HUDEP-2 (cell line): ENCODE results near the gene COL4A1.

Experiments used
- DNase-seq, 76 experiments: peaks; one replicate each; lab custom pipeline; 2025; ENCODE audit not compliant: unreplicated experiment in 76 of 76; lab: John Stamatoyannopoulos, UW

COL4A1 gene

DNA sequence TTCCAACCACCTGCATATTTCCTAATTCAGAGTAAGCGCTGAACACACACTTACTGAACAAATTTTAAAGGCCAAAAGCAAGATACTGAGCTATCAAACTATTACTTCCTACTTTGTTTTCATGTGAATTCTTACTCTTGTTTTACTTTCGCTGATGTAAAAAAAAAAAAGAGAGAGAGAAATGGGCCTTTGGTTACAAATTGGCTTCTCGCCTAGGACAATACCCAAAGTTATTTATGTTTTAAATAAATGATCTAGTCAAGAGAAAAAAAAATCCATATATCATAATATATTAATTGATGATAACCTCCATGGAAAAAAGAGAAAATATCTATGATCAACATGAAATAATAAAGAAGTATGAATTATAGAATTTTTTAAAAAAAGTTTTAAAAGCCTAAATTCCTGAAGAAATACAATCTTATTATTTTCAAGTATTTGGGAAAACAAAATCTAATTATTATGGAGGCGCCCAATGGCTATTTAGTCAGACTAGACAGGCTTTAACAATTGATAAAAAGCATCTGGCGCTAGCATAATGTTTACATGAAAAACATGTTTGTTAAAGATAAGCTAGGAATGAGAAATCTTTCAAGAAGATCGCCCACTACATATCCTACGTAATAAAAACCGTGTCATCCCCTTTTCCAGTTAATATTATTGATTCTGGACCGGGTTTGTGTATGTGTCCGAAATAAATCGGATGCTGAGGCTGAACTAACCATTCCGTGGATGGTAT is 9.0 kb downstream of the COL4A1 start:
- DNase-seq = no peak

DNA sequence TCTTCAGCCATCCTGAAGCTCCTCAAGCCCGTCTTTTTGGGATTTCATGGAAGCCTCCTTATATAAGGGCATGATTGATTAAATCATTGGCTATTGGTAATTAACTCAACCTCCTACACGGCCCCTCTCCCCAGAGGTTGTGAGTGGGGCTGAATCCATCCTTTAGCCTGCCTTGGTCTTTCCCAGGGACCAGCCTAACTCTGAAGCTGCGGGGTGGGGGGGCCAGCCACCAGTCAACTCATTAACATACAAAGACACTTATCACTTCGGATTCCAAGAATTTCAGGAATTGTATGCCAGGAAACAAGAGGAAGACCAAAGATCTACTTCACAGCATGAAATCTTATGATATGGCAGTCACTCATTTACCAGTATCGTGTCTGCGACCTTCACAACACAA is 9.9 kb downstream of the COL4A1 start:
- no peak for DNase-seq

DNA sequence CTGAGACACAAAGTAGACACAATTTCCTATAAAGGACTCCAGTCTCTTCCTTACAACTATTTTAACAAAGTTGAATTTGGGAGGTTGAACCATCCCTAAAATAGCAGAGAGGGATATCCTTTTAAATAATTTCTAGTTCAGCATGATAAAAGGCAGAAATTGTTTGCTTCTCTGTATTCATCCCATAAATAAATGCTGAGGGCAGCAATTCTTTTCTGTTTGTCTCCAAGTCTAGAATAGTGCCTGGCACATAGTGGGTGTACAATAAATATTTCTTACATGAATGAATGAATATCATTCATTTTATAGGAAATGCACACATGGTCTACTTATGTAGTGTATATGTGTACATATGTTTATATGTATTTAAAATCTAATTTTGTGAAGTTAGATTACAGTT is 12.3 kb downstream of the COL4A1 start:
- no peak for DNase-seq

DNA sequence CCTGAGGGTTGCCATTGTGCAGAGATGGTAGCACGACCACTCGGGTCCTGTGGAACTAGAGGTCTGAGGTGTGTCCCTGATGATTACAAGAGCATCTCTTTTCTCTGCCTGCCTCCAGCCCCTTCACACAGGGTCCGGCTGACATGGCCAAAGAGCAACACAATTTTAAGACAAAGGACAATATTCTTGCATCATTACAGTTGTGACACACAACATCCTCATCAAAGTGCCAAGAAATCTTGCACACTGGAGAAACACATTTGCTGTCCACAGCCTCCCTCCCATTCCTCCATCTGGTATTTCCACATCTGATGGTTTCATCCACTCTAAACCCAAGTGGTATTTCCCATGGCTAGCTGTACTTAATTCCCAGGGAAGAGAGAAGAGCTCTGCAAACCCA is 12.8 kb downstream of the COL4A1 start:
- DNase-seq = no peak

DNA sequence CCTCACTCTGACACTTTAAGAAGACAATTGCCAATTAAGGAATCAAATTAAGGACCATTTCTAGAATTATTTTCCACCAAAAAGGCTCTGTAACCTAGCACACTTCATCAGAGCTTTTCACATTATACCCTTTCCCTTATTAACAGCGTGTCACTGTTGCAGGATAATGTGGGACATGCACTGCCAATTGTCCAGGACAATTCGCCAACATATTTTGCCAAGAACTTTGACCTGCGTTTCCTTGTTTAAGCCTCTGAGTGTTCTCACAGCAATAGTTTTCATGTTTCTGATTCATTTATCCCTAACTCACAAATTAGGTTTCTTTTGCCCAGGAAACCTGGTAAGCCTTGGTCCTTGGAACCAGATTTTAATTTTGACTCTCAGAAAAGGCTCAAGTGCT is 13.3 kb downstream of the COL4A1 start:
- DNase-seq = no peak

DNA sequence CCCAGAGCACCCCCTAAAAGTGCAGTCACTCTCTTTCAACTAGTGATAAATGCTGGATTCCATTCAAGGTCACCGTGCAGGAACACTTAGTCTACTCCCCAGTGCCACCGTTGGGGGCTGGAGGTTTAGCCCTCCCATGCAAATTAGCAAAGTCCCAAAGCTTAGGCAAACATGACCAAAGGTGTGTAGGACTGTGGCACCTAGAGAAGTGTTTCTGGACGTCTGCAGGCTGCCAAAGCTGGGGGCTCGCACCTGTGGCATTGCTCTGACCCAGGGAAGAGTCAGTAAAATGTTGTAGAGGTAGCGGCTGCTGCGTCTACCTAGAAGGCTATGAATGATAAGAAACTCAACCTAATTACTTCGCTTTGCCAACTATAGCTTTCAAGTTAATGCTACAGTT is 13.9 kb downstream of the COL4A1 start:
- DNase-seq = no peak

DNA sequence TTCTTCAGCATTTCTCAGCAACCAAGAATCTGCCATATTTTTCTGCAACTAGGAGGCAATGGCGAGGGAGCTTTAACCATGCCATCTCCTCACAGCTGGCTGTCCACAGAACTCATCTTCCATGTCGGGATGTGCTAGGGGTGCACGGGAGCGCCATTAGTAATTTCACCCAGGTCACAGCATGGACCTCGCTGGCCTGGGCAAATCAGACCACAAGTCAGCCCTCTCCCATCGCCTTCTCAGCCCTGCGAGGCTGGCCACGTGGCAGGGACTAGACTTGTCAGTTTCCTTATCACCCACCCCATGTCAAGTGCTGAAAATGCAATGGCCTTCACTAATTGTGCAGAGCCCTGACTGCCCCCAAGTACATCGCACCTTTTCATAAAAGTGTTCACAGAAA is 15.7 kb downstream of the COL4A1 start:
- no peak for DNase-seq

DNA sequence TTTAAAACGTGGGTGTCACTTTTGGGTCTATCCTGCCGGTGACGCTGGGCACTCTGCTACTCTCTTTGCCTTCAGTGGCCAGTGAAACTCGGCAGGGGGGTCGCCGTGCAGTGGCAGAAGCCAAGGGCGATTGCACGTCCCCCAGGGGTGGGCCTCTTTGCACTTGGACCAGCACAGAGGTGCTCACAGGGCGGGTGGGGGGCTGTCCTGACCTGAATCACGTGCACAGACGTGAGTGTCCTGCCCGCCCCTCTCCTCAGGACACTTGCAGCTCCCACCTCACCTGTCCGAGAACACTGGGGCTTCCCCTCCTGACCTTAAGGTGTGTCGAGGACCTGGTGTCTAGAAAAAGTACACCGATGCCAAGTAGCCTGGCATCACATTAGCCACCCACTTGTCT is 16.1 kb downstream of the COL4A1 start:
- DNase-seq = no peak

DNA sequence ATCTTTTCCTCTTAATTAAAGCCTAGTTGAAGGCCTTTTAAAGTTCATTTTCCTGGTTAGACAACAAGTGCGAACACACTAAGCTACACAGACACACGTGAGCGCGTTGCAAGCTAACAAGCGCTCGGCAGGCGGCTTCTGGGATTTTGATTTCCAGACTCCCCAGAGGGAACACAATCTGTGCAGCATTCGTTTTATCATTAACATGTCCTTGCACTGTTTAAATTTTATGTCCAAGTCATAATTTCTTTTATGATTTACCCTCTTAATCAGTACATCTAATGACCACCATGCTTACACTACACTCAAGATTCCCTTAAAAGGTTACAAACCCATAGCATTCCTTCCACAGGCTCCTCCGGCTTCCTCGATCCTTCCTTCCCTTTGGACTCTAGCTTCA is 16.8 kb downstream of the COL4A1 start:
- DNase-seq = no peak

DNA sequence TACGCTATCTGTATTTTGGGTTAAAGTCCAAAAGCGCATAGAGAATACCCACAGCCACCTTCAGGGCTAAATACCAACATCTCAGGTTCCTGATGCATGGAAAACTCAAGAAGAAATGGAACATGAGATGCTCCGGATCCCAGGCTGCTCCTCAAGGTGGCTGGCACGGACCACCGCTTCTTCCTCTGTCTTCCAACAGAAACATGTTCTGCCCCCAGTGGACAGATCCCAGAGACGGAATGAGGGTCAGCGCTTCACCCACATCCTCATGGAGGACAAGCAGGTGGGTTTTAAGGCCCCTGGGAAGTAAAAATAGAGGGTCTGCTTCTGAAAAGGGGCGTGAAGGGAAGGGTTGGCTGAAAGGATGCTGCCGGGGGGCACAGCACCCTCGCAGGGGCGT is 17.3 kb downstream of the COL4A1 start:
- no peak for DNase-seq

DNA sequence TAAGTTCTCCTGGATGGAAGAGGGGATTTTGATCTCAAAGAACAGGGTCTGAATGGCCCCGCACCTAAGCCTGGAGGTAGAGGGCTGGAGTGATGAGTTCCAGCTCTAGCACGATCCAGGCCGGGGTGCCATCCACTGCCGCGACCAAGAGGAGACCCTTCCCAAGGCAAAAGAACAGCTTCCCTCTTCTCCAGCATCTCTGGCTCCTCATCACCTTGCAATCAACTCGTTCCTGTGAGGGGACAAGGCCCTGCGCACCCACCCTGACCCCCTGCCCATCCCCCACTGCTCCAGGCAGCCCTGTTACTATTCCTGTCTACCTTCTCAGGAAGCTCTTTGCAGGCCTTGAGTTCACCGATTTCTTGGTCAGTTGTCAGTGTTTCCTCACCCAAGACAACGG is 17.8 kb downstream of the COL4A1 start:
- no peak for DNase-seq

DNA sequence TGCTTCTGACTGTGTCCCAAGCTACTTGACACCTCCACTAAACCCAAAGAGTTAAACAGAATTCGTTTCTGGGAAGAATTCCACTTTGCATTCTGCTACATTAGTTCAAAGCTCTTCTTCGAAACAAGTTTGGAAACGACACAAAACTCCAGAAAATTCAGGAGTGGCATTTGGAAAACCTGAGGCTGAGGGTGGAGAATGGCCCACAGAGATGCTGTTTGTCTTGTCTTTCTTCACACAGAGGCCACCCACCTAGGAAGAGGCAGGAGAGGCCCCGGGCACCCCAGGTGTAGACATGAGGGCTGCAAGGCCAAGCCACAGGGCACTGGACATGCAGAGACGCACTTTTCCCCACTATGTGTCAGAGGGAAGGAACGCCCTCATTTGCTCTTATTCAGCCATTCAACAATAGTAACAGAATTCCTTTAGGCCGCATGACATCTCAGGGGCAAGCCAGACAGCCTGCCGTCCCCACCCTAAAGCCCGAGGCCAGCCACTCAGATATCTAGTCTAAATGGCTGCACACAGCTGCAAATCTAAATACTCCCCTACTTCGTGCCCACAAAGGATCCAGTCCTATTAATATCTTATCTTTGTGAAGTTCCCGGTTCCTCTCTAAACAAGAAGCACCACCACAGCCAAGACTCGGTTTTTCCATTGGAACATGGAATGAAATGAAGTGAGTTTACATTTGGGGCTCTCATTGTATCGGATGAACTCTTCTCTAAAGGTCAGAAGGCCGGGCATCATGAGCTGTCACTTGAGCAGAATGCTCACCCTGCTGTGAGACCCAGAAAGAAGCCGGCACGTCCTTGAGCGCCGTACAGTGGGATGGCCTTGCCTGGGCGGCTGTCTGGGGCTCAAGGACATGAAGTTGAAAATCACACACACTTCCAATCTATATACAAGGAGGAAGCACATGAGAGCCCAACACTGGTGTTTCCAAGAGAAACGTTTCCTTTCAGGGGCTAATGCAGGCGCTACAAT is 19.8 kb downstream of the COL4A1 start:
- no peak for DNase-seq

DNA sequence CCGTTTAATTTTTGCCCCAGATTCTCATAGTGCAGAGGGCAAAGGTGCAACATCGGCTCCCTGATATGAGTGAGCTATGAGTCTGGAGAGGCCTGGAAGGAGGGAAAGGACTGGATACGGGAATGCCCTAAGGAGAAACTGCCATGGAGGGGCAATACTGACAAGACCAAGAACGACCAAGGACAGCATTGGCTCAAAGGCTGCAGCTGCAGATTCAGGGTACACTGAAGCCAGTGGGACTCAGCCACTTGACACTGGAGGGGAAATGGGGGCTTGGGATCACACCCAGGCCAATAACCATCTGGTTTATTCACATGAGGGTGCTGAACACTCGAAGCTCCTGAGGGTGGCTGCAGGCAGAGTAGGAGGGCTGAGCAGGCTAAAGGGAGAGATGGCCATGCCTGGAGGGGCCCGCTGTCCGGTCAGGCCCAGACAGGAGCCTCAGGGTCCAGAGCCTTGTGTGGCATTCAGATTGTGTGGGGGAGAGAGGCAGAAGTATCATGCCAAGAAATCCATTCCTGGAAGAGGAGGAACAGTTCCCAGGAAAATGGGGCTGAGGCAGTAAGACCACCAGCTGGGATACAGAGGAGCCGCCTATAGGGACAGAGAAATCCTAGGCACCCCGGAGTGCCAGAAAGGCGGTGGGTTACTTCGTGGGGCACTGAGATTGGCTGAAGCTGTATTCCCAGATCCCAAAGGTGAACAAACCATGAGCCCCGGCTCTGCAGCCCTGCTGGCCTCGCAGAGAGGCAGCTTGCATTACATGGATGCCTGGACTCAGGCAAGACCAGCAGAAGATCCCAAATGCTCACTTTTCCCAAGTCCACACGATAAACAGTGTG is 20.7 kb downstream of the COL4A1 start:
- no peak for DNase-seq

DNA sequence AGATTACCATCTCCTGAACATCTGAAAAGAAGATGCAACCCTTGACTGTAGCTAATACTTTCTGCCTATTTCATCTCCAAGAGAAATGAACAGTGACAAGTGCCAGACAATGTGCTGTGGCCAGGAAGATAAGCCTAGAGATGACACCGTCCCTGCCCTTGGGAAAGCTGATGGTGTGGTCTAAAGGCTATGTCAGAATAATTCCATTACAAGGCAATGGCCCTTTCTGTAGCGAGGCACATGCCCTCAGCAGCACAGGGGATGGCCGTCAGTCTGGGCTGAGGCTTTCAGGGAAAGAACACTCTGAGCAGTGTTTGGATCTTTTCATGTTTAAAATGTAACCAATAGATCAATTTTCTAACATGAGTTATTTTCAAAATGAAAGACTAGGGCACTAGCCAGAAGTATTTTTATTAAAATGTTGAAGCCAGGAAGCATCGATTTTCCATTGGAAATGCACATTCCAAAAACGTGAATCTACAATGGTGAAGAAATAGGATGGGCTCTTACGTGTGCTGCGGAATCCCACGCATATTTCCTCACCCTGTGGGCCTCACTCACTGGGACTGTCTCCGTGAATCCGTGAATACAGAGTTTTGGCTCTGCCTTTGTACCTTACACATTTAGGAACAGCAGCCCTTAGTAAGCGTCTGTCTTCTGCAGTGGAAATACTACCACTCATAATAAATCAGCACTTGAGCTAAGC is 22.0 kb downstream of the COL4A1 start:
- no peak for DNase-seq

DNA sequence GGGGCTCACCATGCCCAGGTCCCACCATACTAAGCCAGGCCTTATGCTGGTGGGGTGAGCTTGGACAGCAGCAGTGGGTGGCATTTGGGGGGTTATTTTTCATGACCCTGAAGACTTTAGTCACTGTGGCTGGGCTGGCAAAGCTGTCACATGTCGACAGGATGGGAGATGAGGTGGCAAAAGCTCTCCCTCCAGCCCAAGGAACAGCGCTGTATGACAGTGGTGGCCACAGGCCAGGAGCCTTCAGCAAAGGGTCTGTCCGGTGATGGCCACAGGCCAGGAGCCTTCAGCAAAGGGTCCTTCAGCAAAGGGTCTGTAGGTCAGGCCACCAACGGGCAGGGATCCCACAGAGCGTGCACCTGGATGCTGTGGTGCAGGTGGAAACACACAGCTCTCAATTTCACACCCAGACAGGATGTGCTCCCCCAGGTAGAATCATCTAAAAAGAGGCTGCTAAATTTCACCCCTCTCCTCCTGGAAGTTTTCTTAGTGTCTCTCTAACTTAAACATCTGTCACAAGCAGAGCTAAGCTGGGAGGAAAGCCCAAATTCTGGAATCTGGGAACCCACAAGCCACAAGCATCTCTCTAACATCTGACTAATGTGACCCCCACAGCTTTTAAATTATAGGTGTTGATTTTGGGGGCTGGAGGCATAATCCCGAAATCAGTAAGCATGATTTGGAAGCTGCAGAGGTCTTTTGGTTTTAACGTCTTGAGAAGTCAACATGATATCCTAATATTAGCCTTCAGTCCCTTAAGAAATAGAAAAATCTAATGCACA is 23.0 kb downstream of the COL4A1 start:
- no peak for DNase-seq

DNA sequence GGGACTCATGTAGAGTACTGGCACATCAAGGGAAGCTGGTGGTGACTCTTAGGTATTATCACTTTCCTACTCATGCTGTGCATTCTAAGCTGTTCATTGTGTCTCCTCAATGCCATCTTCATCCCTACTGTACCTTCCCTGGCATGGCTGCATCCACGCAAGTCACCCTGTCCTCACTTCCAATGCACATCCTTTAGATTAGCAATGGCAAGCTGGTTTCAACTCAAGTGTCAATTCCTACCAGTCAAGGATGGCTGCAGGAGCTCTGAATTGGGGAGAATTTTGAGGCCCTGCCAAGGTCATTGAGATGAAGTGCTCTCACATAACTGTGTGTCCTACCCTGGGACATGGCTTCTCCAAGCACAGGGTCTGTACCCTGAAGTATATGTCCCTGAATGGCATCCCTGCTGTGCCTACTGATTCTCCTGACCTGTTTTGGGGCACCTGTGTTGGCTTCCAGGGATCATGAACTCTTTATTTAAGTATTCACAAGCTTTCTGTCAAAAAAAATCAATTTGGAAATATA is 24.6 kb downstream of the COL4A1 start:
- no peak for DNase-seq

DNA sequence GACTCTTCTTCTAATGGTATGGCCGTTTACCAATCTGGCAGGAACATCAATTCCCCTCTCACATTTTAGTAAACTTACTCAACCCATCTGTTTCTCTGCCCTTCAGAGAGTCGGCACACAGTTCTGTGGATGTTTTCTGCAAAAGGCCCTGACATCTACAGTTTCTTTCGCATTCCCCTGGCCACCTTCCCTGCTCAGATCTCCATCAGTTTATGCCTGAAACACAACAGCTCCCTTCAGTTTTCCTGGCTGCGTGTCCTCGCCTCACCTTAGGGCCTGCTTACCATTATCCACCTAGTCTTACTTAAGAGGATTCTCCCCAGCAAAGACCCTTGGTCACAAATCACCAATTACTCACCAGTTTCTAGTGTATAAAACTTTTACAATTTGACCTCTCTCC is 25.2 kb downstream of the COL4A1 start:
- DNase-seq = no peak

DNA sequence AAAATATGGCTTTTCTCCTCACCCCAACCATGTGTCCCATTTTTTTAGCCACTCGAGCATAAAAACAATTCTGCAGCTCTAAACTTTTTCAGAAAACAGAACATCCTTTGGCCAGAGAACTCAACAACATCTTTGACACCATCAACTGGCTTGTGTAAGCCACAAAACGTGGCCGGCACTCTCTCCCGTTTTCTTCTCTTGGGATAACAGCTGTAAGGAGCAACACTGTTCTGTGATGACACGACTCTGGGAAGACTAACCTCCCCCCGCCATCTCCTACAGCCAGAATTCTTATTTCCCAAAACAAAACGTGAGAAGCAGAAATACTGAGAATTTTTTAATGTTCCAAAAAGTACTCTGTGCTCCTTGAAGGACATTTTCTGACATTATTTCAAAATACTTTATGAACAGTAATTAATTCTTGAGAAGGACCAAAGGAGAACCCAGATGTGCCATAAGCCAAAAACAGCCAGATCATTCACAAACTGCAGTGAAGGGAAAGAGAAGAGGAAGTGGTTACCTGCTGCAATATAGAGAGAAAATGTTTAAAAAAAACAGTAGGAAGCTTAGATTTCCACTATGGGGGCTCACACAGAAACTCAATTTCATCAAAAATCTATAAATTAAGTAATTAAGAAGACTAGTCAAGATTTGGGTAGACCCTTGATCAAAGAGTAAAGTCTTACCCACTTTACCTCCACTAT is 25.8 kb downstream of the COL4A1 start:
- DNase-seq = no peak
